A549 (cell line): ENCODE results near the gene COQ9. TPM values are rescaled to one million over a fixed set of nuclear protein-coding genes. Genes with fewer than 3 reads are reported as not detected.

Experiments
- ATAC-seq, 2 experiments: fragments of 200-7000 bp in 1 of 2; fragments of >200 bp in 1 of 2; cut with Nextera tagmentation in 1 of 2; cut with Tn5 transposase in 1 of 2; 3 replicates each; pipeline versions ENCODE4 v1.8.0 to v1.9.1; 2018 to 2020; ENCODE audit warnings: mild to moderate bottlenecking in 1 of 2, moderate library complexity in 1 of 2
- CTCF ChIA-PET: fragments of 300-600 bp; sonication (Branson Sonifier 250); formaldehyde crosslinking; extraction: SDS; loops from one replicate; lab custom pipeline; 2021; ENCODE audit warnings: antibody characterized with exemption, inconsistent platforms; lab: Yijun Ruan, JAX
- POLR2A ChIA-PET: fragments of 350-600 bp; formaldehyde crosslinking; extraction: SDS; loops from one replicate; lab custom pipeline; 2021; ENCODE audit warnings: antibody characterized with exemption, inconsistent platforms; lab: Yijun Ruan, JAX
- DNase-seq, 2 experiments: peaks; one replicate each; pipeline versions ENCODE4 v3.0.0 to v3.0.0-alpha.2; 2011 to 2016; ENCODE audit warnings: low read depth in 1 of 2, low spot score in 1 of 2
- FAIRE-seq: peaks from 2 replicates; lab custom pipeline; 2011; peaks lifted over from hg19 to GRCh38; lab: Jason Lieb, UNC
- H3K27ac ChIP-seq, 2 experiments: fragments of >200 bp; sonication (Bioruptor Twin); formaldehyde crosslinking; 3 replicates each; pipeline ENCODE4 v1.5.1; 2016 to 2017
- H3K4me1 ChIP-seq: fragments of >200 bp; sonication (Bioruptor Twin); formaldehyde crosslinking; 3 replicates; pipeline ENCODE4 v1.6.1; 2016
- H3K4me2 ChIP-seq: fragments of >200 bp; sonication (Bioruptor Twin); formaldehyde crosslinking; 3 replicates; pipeline ENCODE4 v1.6.1; 2016
- H3K4me3 ChIP-seq: fragments of >200 bp; sonication (Bioruptor Twin); formaldehyde crosslinking; 3 replicates; pipeline ENCODE4 v1.5.1; 2016
- H3K9me3 ChIP-seq: fragments of >200 bp; sonication (Bioruptor Twin); formaldehyde crosslinking; 3 replicates; pipeline ENCODE4 v1.6.1; 2016
- CHD4 ChIP-seq: fragments of 200-600 bp; sonication (generic); IDR thresholded peaks from 2 replicates; pipeline ENCODE4 v1.6.1; 2016; ENCODE audit warnings: antibody characterized with exemption, mild to moderate bottlenecking, borderline replicate concordance
- EHF ChIP-seq: fragments of 250-450 bp; sonication (Bioruptor Pico); IDR thresholded peaks from 2 replicates; pipeline ENCODE4 v1.5.0; 2020; ENCODE audit warnings: mild to moderate bottlenecking
- EP300 ChIP-seq, 2 experiments: fragments of >200 bp; sonication (Bioruptor Twin); formaldehyde crosslinking; IDR thresholded peaks; 2 replicates in 1 of 2; 3 replicates in 1 of 2; pipeline ENCODE4 v1.6.1; 2016 to 2017
- FOSL2 ChIP-seq, 2 experiments: fragments of 450-650 bp in 1 of 2; fragments of >200 bp in 1 of 2; sonication (Bioruptor Twin) in 1 of 2; formaldehyde crosslinking; IDR thresholded peaks; 2 replicates each; pipeline versions ENCODE4 v1.5.0 to v1.6.1; 2016 to 2020; ENCODE audit warnings: mild to moderate bottlenecking in 1 of 2, moderate library complexity in 1 of 2
- FOXS1 ChIP-seq: fragments of 250-450 bp; sonication (Bioruptor Pico); IDR thresholded peaks from 2 replicates; pipeline ENCODE4 v1.5.0; 2020; ENCODE audit warnings: mild to moderate bottlenecking, moderate library complexity
- HOXA7 ChIP-seq: fragments of 250-450 bp; sonication (Bioruptor Pico); IDR thresholded peaks from 2 replicates; pipeline ENCODE4 v1.5.0; 2020; ENCODE audit warnings: mild to moderate bottlenecking, moderate library complexity
- HOXB13 ChIP-seq: fragments of 250-450 bp; sonication (Bioruptor Pico); IDR thresholded peaks from 2 replicates; pipeline ENCODE4 v1.5.0; 2020; ENCODE audit warnings: low read depth, mild to moderate bottlenecking, moderate library complexity
- JUNB ChIP-seq: fragments of >200 bp; sonication (Bioruptor Twin); formaldehyde crosslinking; IDR thresholded peaks from 2 replicates; pipeline ENCODE4 v1.6.1; 2016
- MAFK ChIP-seq: fragments of 450-650 bp; IDR thresholded peaks from 2 replicates; pipeline ENCODE4 v1.6.1; 2014; ENCODE audit not compliant: partially characterized antibody
- MYC ChIP-seq: IDR thresholded peaks from 2 replicates; pipeline ENCODE4 v1.6.1; 2012; ENCODE audit warnings: mild to moderate bottlenecking, inconsistent platforms, low read length, improper control_type of control experiment, borderline replicate concordance
- NPAS2 ChIP-seq: fragments of 250-450 bp; sonication (Bioruptor Pico); IDR thresholded peaks from 2 replicates; pipeline ENCODE4 v1.8.0; 2022; ENCODE audit warnings: mild to moderate bottlenecking, moderate library complexity, borderline replicate concordance
- NR3C1 ChIP-seq: fragments of >200 bp; sonication (Bioruptor Twin); formaldehyde crosslinking; IDR thresholded peaks from 3 replicates; pipeline ENCODE4 v1.6.1; 2017
- RAD21 ChIP-seq, 2 experiments: fragments of >200 bp in 1 of 2; sonication (Bioruptor Twin) in 1 of 2; formaldehyde crosslinking in 1 of 2; IDR thresholded peaks in 1 of 2; conservative IDR thresholded peaks in 1 of 2; 2 replicates in 1 of 2; 3 replicates in 1 of 2; pipeline ENCODE4 v1.6.1; 2012 to 2018; ENCODE audit warnings: inconsistent platforms in 1 of 2
- RFX5 ChIP-seq: fragments of 450-650 bp; IDR thresholded peaks from 2 replicates; pipeline ENCODE4 v1.7.1; 2014; ENCODE audit warnings: antibody characterized with exemption, mild to moderate bottlenecking, moderate library complexity
- RNF2 ChIP-seq: fragments of 200-600 bp; sonication (generic); IDR thresholded peaks from 2 replicates; pipeline ENCODE4 v1.6.1; 2016; ENCODE audit warnings: low read depth, mild to moderate bottlenecking, antibody characterized with exemption, moderate library complexity, borderline replicate concordance
- SREBF2 ChIP-seq: fragments of 450-650 bp; IDR thresholded peaks from 2 replicates; pipeline ENCODE4 v1.6.1; 2014; ENCODE audit warnings: mild to moderate bottlenecking, moderate library complexity
- TFCP2L1 ChIP-seq: fragments of 250-450 bp; sonication (Bioruptor Pico); IDR thresholded peaks from 2 replicates; pipeline ENCODE4 v1.5.0; 2021; ENCODE audit warnings: mild to moderate bottlenecking
- ZFP36 ChIP-seq: fragments of 450-650 bp; IDR thresholded peaks from 2 replicates; pipeline ENCODE4 v1.6.1; 2014; ENCODE audit warnings: borderline replicate concordance; ENCODE audit not compliant: partially characterized antibody
- ZNF302 ChIP-seq: fragments of 250-450 bp; sonication (Bioruptor Pico); IDR thresholded peaks from 2 replicates; pipeline ENCODE4 v1.9.0; 2021; ENCODE audit warnings: inconsistent platforms, mild to moderate bottlenecking, moderate library complexity
- WGBS: methylation state at CpG from one replicate; pipeline ENCODE4 v1.1.6; 2017; ENCODE audit errors: missing lambda C conversion rate; 5-methylcytosine and 5-hydroxymethylcytosine counted together
- polyA plus RNA-seq, 4 experiments: library from polyadenylated mRNA; depleted of rRNA in 3 of 4; stranded (reverse); fragments of >200 nt; fragmentation: RNase III in 1 of 4; extraction: RNeasy Plus Mini Kit Qiagen cat#74134 plus additional on column Dnase treatment in 1 of 4; gene quantifications; 2 replicates in 3 of 4; 3 replicates in 1 of 4; pipeline ENCODE4 v1.2.3, GENCODE V29; 2011 to 2017
- TF ChIP-seq, protein P1 (sequence below): IDR thresholded peaks from 2 replicates; pipeline ENCODE4 v1.6.1; 2012
- TF ChIP-seq, protein P2 (sequence below): IDR thresholded peaks from 2 replicates; pipeline ENCODE4 v1.6.1; 2012; ENCODE audit warnings: low read depth, borderline replicate concordance
- TF ChIP-seq, protein P3 (sequence below): fragments of >200 bp; sonication (Bioruptor Twin); formaldehyde crosslinking; IDR thresholded peaks from 3 replicates; pipeline ENCODE4 v1.6.1; 2016
- TF ChIP-seq, protein P4 (sequence below): fragments of 250-450 bp; sonication (Bioruptor Pico); IDR thresholded peaks from 2 replicates; pipeline ENCODE4 v1.5.0; 2020; ENCODE audit warnings: low read depth, mild to moderate bottlenecking, moderate library complexity
- TF ChIP-seq, protein P5 (sequence below): fragments of >200 bp; sonication (Bioruptor Twin); formaldehyde crosslinking; IDR thresholded peaks from 3 replicates; pipeline ENCODE4 v1.5.1; 2016

The COQ9 gene
- polyA plus RNA-seq, 2 of the 4 experiments (the other 2 are of a cell fraction): 47.2 to 109 TPM

DNA sequence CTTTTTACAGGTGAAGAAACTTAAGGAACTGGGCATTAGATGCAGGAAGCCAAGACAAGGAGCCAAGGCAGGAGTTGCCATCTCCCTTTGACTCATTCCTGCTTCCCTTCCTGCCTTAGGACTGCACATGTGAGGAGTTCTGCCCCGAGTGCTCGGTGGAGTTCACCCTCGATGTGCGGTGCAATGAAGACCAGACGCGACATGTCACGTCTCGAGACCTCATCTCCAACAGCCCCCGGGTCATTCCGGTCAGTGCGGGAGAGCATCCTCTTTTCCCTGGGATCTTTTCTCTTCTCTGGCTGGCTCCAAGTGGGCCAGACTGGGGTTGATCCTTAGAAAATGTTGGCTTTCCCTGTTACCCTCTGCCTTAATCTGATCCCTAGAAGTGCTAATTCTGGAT, 21.8 kb downstream of the COQ9 start:
- no peak for FAIRE-seq
- CTCF ChIA-PET: interaction anchor here (1.6 to 2.4 kb wide), 2 partner anchors 9 to 50 kb away, joined by 3 to 10 read pairs; no protein-coding TSS in a partner anchor

DNA sequence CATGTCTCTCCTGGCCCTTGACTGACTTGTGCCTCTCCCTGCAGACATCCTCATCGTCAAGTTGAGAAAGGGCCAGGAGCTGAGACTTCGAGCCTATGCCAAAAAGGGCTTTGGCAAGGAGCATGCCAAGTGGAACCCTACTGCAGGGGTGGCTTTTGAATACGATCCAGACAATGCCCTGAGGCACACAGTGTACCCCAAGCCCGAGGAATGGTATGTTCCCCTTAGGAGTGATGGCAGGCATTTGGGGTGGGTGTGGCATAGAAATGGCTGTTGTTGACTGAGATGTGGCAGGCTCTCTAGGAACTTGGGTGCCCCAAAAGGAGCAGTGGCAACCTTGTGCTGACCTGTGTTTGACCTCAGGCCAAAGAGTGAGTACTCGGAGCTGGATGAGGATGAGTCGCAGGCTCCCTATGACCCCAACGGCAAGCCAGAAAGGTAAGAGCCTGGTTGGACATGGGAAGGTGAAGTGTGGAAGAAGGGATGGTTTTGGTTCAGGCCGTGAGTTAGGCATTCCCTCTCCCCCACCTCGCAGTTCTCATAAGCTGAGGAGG, 22.7 kb downstream of the COQ9 start:
- Histone ChIP-seq H3K4me2 (peak overlapping the region; percentile 87), H3K27ac (peak overlapping the region; percentile 96 to 98), H3K4me3 (peak overlapping the region; percentile 26; the same call in 1 of the 3 replicates), H3K9me3 (no peaks in the 10 kb centered on the region), H3K4me1 (peaks cover 93% of the 10 kb centered on the region)
- FAIRE-seq (no peak), ATAC-seq (no peak), DNase-seq (peak in 1 of 2 experiments; percentile 49)
- 59% methylated on average over 9 of the region's 9 CpGs for WGBS
- POLR2A ChIA-PET: interaction anchor here (1.2 to 3.0 kb wide), 2 partner anchors 8 to 23 kb away, joined by 3 to 25 read pairs; partner anchors contain the start of genes CIAPIN1, COQ9 and POLR2C
- CTCF ChIA-PET: interaction anchor here (1.4 to 3.1 kb wide), 8 partner anchors 8 to 52 kb away, joined by 3 to 24 read pairs (median 4); partner anchors contain the start of gene POLR2C
- TF ChIP-seq, protein P1, sequence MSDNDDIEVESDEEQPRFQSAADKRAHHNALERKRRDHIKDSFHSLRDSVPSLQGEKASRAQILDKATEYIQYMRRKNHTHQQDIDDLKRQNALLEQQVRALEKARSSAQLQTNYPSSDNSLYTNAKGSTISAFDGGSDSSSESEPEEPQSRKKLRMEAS: 0 out of 2 replicates have a peak, but pooled peaks have one; percentile 18
- TF ChIP-seq ZNF302 (CRISPR knock-in tag): no peak
- TF ChIP-seq, protein P2, sequence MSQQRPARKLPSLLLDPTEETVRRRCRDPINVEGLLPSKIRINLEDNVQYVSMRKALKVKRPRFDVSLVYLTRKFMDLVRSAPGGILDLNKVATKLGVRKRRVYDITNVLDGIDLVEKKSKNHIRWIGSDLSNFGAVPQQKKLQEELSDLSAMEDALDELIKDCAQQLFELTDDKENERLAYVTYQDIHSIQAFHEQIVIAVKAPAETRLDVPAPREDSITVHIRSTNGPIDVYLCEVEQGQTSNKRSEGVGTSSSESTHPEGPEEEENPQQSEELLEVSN: no peak

More for the DNA sequence above, 21.8 kb downstream of the COQ9 start:
- POLR2A ChIA-PET: interaction anchor here (1.2 kb wide), 1 partner anchor 22 kb away, joined by 3 read pairs; the partner anchor contains the start of genes CIAPIN1 and COQ9
- 90% methylated on average over 11 of the region's 11 CpGs for WGBS
- no peak for ATAC-seq
- TF ChIP-seq NPAS2 (CRISPR knock-in tag) (no peak), MAFK (no peak)
- TF ChIP-seq, all 56 proteins: peak for 0
- no peak overlapping the region for H3K4me3 ChIP-seq
- H3K9me3 ChIP-seq: no peaks in the 10 kb centered on the region
- peaks cover 93% of the 10 kb centered on the region for H3K4me1 ChIP-seq
- peak overlapping the region; percentile 87 for H3K4me2 ChIP-seq
- no peak for DNase-seq
- peak overlapping the region; percentile 96 to 98 for H3K27ac ChIP-seq

DNA sequence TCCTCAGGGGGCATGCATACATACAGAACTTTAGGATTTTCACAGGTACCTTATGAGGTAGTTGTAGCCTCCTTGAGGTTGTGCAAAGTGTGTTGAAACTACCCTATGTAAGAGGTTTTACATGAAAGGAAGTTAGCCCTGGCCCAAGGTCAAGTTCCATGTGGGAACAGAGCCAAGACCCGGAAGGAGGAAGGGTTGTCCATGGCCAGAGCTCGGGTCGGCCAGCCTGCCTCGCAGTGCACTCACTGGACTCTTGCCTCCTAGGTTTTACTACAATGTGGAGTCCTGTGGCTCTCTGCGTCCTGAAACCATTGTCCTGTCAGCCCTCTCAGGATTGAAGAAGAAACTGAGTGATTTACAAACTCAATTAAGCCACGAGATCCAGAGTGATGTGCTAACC, 23.4 kb downstream of the COQ9 start:
- Histone ChIP-seq H3K4me2 (peak overlapping the region; percentile 87), H3K4me3 (peak overlapping the region; percentile 26; the same call in 2 of the 3 replicates), H3K4me1 (peaks cover 93% of the 10 kb centered on the region), H3K27ac (peak overlapping the region; percentile 96 to 98), H3K9me3 (no peaks in the 10 kb centered on the region)
- CTCF ChIA-PET: interaction anchor here (0.7 to 3.1 kb wide), 10 partner anchors 9 to 52 kb away, joined by 3 to 24 read pairs (median 4); partner anchors contain the start of gene POLR2C
- DNase-seq (peak in 1 of 2 experiments; percentile 66), FAIRE-seq (peak; percentile 68), ATAC-seq (peak in 1 of 2 experiments; percentile 3; a peak in 2 of 6 replicates)
- 18% methylated on average over 6 of the region's 6 CpGs for WGBS
- POLR2A ChIA-PET: interaction anchor here (0.6 to 3.0 kb wide), 4 partner anchors 8 to 119 kb away, joined by 6 to 25 read pairs (median 11); partner anchors contain the start of genes CIAPIN1, COQ9 and POLR2C
- TF ChIP-seq EHF (CRISPR knock-in tag) (0 out of 2 replicates have a peak, but pooled peaks have one; percentile 27), TFCP2L1 (CRISPR knock-in tag) (no peak), EP300 (IDR thresholded peaks at IDR 0.05) (peak; percentile 34; a peak in 1 of 5 replicates), FOXS1 (CRISPR knock-in tag) (no peak), MYC (no peak), JUNB (no peak), NR3C1 (no peak), RNF2 (no peak), RAD21 (conservative IDR thresholded peaks at IDR 0.05 in 1 of 2, IDR thresholded peaks at IDR 0.05 in 1 of 2) (no peak), SREBF2 (no peak), HOXA7 (CRISPR knock-in tag) (no peak), ZFP36 (no peak), HOXB13 (CRISPR knock-in tag) (peak; percentile 15; the same call in 1 of the 2 replicates), RFX5 (no peak), CHD4 (no peak), FOSL2 (IDR thresholded peaks at IDR 0.05) (no peak), FOSL2 (CRISPR knock-in tag; IDR thresholded peaks at IDR 0.05) (no peak)
- TF ChIP-seq, protein P3, sequence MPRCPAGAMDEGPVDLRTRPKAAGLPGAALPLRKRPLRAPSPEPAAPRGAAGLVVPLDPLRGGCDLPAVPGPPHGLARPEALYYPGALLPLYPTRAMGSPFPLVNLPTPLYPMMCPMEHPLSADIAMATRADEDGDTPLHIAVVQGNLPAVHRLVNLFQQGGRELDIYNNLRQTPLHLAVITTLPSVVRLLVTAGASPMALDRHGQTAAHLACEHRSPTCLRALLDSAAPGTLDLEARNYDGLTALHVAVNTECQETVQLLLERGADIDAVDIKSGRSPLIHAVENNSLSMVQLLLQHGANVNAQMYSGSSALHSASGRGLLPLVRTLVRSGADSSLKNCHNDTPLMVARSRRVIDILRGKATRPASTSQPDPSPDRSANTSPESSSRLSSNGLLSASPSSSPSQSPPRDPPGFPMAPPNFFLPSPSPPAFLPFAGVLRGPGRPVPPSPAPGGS: no peak
- TF ChIP-seq, protein P4, sequence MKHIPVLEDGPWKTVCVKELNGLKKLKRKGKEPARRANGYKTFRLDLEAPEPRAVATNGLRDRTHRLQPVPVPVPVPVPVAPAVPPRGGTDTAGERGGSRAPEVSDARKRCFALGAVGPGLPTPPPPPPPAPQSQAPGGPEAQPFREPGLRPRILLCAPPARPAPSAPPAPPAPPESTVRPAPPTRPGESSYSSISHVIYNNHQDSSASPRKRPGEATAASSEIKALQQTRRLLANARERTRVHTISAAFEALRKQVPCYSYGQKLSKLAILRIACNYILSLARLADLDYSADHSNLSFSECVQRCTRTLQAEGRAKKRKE: no peak
- TF ChIP-seq, protein P2: no peak
- TF ChIP-seq, protein P1: no peak
- TF ChIP-seq, protein P5, sequence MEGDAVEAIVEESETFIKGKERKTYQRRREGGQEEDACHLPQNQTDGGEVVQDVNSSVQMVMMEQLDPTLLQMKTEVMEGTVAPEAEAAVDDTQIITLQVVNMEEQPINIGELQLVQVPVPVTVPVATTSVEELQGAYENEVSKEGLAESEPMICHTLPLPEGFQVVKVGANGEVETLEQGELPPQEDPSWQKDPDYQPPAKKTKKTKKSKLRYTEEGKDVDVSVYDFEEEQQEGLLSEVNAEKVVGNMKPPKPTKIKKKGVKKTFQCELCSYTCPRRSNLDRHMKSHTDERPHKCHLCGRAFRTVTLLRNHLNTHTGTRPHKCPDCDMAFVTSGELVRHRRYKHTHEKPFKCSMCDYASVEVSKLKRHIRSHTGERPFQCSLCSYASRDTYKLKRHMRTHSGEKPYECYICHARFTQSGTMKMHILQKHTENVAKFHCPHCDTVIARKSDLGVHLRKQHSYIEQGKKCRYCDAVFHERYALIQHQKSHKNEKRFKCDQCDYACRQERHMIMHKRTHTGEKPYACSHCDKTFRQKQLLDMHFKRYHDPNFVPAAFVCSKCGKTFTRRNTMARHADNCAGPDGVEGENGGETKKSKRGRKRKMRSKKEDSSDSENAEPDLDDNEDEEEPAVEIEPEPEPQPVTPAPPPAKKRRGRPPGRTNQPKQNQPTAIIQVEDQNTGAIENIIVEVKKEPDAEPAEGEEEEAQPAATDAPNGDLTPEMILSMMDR: 0 out of 3 replicates have a peak, but pooled peaks have one; percentile 6
